Peyer's patch (tissue), 4 donors: Measurements from ENCODE around the gene FGF5. TPM values are rescaled to one million over a fixed set of nuclear protein-coding genes. Genes with fewer than 3 reads are reported as not detected.

ENCODE experiments used
- DNase-seq, 3 donors: peaks; one replicate each; pipeline ENCODE4 v3.0.0-alpha.2; 2017 to 2019
- H3K27ac ChIP-seq, 4 donors: fragments of 200-600 bp; sonication (generic); one replicate each; pipeline ENCODE4 v1.5.1; 2016 to 2019
- H3K27me3 ChIP-seq, 2 donors: fragments of 200-600 bp; sonication (generic); one replicate each; pipeline ENCODE4 v1.5.1; 2019
- H3K36me3 ChIP-seq, 3 donors: fragments of 200-600 bp; sonication (generic); one replicate each; pipeline ENCODE4 v1.5.1; 2016 to 2019
- H3K4me1 ChIP-seq, 4 donors: fragments of 200-600 bp; sonication (generic); one replicate each; pipeline ENCODE4 v1.5.1; 2016 to 2019
- H3K4me3 ChIP-seq, 4 donors: fragments of 200-600 bp; sonication (generic); 1 replicate in 3 of 4; 2 replicates in 1 of 4; pipeline ENCODE4 v1.5.1; 2016 to 2019; ENCODE audit warnings: mild to moderate bottlenecking in 1 of 4
- H3K9me3 ChIP-seq, 4 donors: fragments of 200-600 bp; sonication (generic); one replicate each; pipeline ENCODE4 v1.5.1; 2016 to 2019; ENCODE audit warnings: mild to moderate bottlenecking in 1 of 4
- POLR2A ChIP-seq, 2 donors: fragments of 450-650 bp; IDR thresholded peaks; one replicate each; pipeline ENCODE4 v1.5.1; 2017; ENCODE audit warnings: antibody characterized with exemption in 2 of 2, mild to moderate bottlenecking in 2 of 2, moderate library complexity in 2 of 2
- total RNA-seq, 4 donors: library from RNA; depleted of rRNA; stranded (reverse); fragments of >200 nt; gene quantifications; one replicate each; pipeline ENCODE4 v1.1.0, GENCODE V29; 2016
- TF ChIP-seq, protein P1 (sequence below), 6 experiments: fragments of 450-650 bp in 4 of 6; fragments of 200-600 bp in 2 of 6; sonication (generic) in 1 of 6; IDR thresholded peaks; one replicate each; pipeline ENCODE4 v1.5.1; 2017 to 2019; ENCODE audit warnings: antibody characterized with exemption in 6 of 6, mild to moderate bottlenecking in 3 of 6, moderate library complexity in 1 of 6

The FGF5 gene
- total RNA-seq, 4 donors from 2014 or later = not detected

DNA sequence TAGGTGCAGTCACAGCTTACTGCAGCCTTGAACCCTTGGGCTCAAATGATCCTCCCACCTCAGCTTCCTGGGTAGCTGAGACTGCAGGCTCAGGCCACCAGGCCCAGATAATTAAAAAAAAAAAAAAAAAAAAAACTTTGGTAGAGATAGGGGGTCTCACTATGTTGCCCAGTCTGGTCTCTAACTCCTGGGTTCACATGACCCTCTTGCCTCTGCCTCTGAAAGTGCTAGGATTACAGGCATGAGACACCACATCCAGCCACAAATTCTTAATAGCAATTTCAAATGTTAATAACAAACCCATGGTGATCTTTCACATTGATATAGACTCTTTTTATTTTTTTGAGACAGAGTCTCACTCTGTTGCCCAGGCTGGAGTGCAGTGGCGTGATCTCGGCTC is 12.3 kb upstream of the FGF5 start:
- TF ChIP-seq, protein P1, sequence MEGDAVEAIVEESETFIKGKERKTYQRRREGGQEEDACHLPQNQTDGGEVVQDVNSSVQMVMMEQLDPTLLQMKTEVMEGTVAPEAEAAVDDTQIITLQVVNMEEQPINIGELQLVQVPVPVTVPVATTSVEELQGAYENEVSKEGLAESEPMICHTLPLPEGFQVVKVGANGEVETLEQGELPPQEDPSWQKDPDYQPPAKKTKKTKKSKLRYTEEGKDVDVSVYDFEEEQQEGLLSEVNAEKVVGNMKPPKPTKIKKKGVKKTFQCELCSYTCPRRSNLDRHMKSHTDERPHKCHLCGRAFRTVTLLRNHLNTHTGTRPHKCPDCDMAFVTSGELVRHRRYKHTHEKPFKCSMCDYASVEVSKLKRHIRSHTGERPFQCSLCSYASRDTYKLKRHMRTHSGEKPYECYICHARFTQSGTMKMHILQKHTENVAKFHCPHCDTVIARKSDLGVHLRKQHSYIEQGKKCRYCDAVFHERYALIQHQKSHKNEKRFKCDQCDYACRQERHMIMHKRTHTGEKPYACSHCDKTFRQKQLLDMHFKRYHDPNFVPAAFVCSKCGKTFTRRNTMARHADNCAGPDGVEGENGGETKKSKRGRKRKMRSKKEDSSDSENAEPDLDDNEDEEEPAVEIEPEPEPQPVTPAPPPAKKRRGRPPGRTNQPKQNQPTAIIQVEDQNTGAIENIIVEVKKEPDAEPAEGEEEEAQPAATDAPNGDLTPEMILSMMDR (IDR thresholded peaks at IDR 0.05) = no peak
- TF ChIP-seq POLR2A (IDR thresholded peaks at IDR 0.05) = no peak
- Histone ChIP-seq H3K9me3 (no peaks in the 10 kb centered on the region), H3K4me3 (no peak overlapping the region), H3K27ac (no peak overlapping the region), H3K4me1 (no peaks in the 10 kb centered on the region), H3K27me3 (no peaks in the 10 kb centered on the region), H3K36me3 (no peaks in the 10 kb centered on the region)
- no peak for DNase-seq

DNA sequence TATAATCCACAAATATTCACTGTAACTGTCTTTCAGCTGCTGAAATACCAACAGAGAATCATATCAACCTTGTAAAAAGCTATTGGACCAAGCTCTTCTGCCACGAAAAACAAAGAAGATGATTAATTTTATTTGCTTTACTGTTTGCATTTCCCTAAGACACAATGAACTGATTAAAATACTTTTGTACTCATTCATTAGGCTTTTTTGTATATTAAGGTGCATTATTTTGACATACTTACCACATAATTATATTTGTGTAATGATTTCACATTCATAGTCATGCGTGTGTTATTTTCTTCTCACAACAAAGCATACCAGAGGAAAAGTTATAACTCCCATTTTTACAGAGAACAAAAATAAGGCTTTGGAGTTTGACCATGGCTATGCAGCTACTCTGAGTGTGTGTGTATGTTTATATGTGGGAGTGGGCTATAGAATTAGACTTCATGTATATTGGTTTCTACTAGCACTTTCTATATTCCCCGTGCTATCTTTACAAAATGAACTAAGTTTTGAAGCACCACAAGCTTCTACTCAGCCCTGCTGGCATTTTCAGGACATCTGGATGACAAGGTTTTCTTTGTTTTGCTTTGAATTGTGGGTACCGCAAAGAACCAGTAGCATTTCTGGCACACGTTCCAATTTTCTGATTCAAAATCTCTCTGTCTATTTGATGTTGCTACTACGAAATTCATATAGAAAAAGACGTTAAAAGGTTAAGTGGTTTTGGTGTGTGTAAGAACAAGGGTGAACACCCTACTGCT is 11.0 kb upstream of the FGF5 start:
- Histone ChIP-seq H3K27me3 (no peaks in the 10 kb centered on the region), H3K4me1 (no peaks in the 10 kb centered on the region), H3K9me3 (no peaks in the 10 kb centered on the region), H3K27ac (no peak overlapping the region), H3K4me3 (no peak overlapping the region), H3K36me3 (no peaks in the 10 kb centered on the region)
- TF ChIP-seq, protein P1 (IDR thresholded peaks at IDR 0.05) = no peak
- TF ChIP-seq POLR2A (IDR thresholded peaks at IDR 0.05) = no peak
- DNase-seq = no peak

DNA sequence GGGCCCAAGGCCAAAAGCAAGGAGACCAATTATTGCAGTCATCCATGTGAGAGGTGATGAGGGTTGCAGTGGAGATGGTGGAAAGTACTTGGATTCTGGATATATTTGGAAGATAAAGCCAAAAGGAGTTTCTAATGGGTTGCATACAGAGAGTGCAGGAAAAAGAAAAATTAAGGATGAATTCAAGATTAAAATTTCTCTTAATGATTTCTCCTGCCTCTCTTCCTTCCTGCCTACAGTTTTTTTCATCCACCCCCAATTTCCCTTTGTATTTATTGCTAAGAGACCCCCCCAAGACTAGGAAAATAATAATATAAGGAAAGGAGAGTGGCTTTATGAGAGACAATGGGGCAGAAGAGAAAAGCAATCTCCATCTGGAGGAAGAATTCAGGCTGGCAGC is 8.6 kb upstream of the FGF5 start:
- H3K4me3 ChIP-seq = no peak overlapping the region
- H3K27ac ChIP-seq = no peak overlapping the region
- H3K36me3 ChIP-seq = no peaks in the 10 kb centered on the region
- DNase-seq = no peak
- H3K4me1 ChIP-seq = no peaks in the 10 kb centered on the region
- no peak for TF ChIP-seq POLR2A (IDR thresholded peaks at IDR 0.05)
- TF ChIP-seq, protein P1 (IDR thresholded peaks at IDR 0.05) = no peak
- no peaks in the 10 kb centered on the region for H3K9me3 ChIP-seq
- H3K27me3 ChIP-seq = no peaks in the 10 kb centered on the region

DNA sequence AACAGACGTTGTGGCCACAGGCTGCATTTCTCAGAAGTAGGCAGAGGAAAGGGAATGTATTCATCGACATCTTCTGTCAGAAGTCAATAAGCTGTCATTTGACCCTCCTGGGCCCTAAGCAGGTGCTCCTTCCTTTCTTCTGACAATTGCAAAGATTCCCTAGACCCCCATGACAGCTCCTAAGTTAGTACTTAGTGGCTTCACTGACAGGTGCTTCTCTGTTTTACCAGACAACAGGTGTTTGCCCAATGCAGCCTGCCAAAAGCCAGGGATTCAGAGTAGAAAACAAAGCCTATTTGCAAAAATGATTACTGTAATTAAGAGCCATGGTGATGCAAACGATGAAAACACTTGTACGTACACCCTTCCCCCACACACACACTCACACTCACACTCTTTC is 7.5 kb upstream of the FGF5 start:
- no peaks in the 10 kb centered on the region for H3K36me3 ChIP-seq
- H3K27ac ChIP-seq = no peak overlapping the region
- TF ChIP-seq, protein P1 (IDR thresholded peaks at IDR 0.05) = no peak
- TF ChIP-seq POLR2A (IDR thresholded peaks at IDR 0.05) = no peak
- no peaks in the 10 kb centered on the region for H3K9me3 ChIP-seq
- peaks cover 0 to 1% of the 10 kb centered on the region in 2 donors for H3K27me3 ChIP-seq
- no peak overlapping the region for H3K4me3 ChIP-seq
- no peak for DNase-seq
- no peaks in the 10 kb centered on the region for H3K4me1 ChIP-seq

DNA sequence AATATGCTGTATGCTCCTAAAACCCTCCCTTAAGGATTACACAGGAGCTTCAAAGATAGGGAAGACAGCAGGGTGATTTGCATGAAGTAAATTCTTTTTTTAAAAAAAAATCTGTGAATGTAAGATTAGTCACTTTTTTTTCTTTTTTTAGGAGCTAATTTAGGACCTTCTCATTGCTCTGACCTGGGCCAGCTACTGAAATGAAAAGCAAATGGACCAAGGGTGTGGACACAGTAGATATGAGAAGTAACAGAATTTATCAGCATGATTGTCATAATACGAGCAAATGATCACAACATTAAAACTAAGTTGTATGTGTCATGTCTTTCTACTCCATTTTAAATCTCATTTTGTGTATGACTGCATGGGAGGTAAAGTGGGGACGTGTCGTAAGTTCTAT is 6.6 kb upstream of the FGF5 start:
- Histone ChIP-seq H3K27me3 (peaks cover 0 to 8% of the 10 kb centered on the region in 2 donors), H3K36me3 (no peaks in the 10 kb centered on the region), H3K27ac (no peak overlapping the region), H3K4me1 (no peaks in the 10 kb centered on the region), H3K4me3 (no peak overlapping the region), H3K9me3 (no peaks in the 10 kb centered on the region)
- DNase-seq = no peak
- TF ChIP-seq, protein P1 (IDR thresholded peaks at IDR 0.05) = no peak
- TF ChIP-seq POLR2A (IDR thresholded peaks at IDR 0.05) = no peak
